Measurements from ENCODE around the gene MXRA7. TPM values are rescaled to one million over a fixed set of nuclear protein-coding genes. Genes with fewer than 3 reads are reported as not detected.
"Not testable (repeated sequence)": the region's sequence is repeated elsewhere in the genome, so short reads cannot be mapped to it uniquely, and the experiment has no call there.

MXRA7 gene
- total RNA-seq, 2 experiments from 2014 or later = 1.6 to 4.9 TPM

- intact Hi-C loops (cut with micrococcal nuclease; ENCODE audit: unreplicated experiment) = no loop called here
- no TSS peak for BruUV-seq (replicated peaks)
- ChIA-PET POLR2A (interaction anchor here (1.2 to 1.4 kb wide), 2 partner anchors 9 to 10 kb away, joined by 3 to 4 read pairs; no protein-coding TSS in a partner anchor), CTCF (ENCODE audit: unreplicated experiment) (no interaction called here)
- Histone ChIP-seq H4K20me1 (ENCODE audit: insufficient read depth, low read length) (peaks cover 4% of the 10 kb centered on the region; the same call in 1 of the 2 replicates), H3K79me2 (ENCODE audit: insufficient read depth, low read depth, low read length) (peaks cover 50% of the 10 kb centered on the region), H3K9me2 (ENCODE audit: insufficient read depth, low read length) (no peaks in the 10 kb centered on the region), H3K27ac (ENCODE audit: low read depth, low read length, poor library complexity, severe bottlenecking) (no peak overlapping the region), H3K9me3 (ENCODE audit: low read length) (no peaks in the 10 kb centered on the region), H3K36me3 (ENCODE audit: insufficient read depth, low read length) (peaks cover 67% of the 10 kb centered on the region), H3K4me1 (ENCODE audit: insufficient read depth, low read length, poor library complexity, severe bottlenecking) (peaks cover 16% of the 10 kb centered on the region), H2AFZ (ENCODE audit: low read length) (no peak overlapping the region), H3K4me2 (ENCODE audit: low read length) (no peak overlapping the region), H3K4me3 (ENCODE audit: low read depth, low read length, poor library complexity, severe bottlenecking) (no peak overlapping the region)
- no peak for TF ChIP-seq EZH2phosphoT487 (IDR thresholded peaks at IDR 0.05; ENCODE audit: borderline replicate concordance, low read depth, low read length)
- TF ChIP-seq CTCF (conservative IDR thresholded peaks at IDR 0.05; ENCODE audit: low read length) = no peak
- no peak for DNase-seq (ENCODE audit: low spot score)
Measured at GRCh38 chr17:76723812-76724211, 13.0 kb upstream of the MXRA7 start.

- peaks cover 41% of the 10 kb centered on the region for H3K79me2 ChIP-seq (ENCODE audit: insufficient read depth, low read depth, low read length)
- CTCF ChIA-PET (ENCODE audit: unreplicated experiment) = not testable (repeated sequence)
Measured at GRCh38 chr17:76722977-76723376, 12.2 kb upstream of the MXRA7 start.

GRCh38 chr17:76722279-76722678 lies 11.5 kb upstream of the MXRA7 start:
- no peak overlapping the region for H3K4me2 ChIP-seq (ENCODE audit: low read length)
- POLR2A ChIA-PET = interaction anchor here (0.5 to 0.6 kb wide), 3 partner anchors 24 to 51 kb away, joined by 3 read pairs; no protein-coding TSS in a partner anchor
- TF ChIP-seq CTCF (conservative IDR thresholded peaks at IDR 0.05; ENCODE audit: low read length) (no peak), EZH2phosphoT487 (IDR thresholded peaks at IDR 0.05; ENCODE audit: borderline replicate concordance, low read depth, low read length) (no peak)
- no peak overlapping the region for H3K27ac ChIP-seq (ENCODE audit: low read depth, low read length, poor library complexity, severe bottlenecking)
- CTCF ChIA-PET (ENCODE audit: unreplicated experiment) = no interaction called here
- no peaks in the 10 kb centered on the region for H3K9me2 ChIP-seq (ENCODE audit: insufficient read depth, low read length)
- DNase-seq (ENCODE audit: low spot score) = no peak
- H3K36me3 ChIP-seq (ENCODE audit: insufficient read depth, low read length) = peaks cover 81% of the 10 kb centered on the region
- peaks cover 1% of the 10 kb centered on the region; the same call in 1 of the 2 replicates for H4K20me1 ChIP-seq (ENCODE audit: insufficient read depth, low read length)
- peaks cover 34% of the 10 kb centered on the region for H3K79me2 ChIP-seq (ENCODE audit: insufficient read depth, low read depth, low read length)
- no peaks in the 10 kb centered on the region for H3K9me3 ChIP-seq (ENCODE audit: low read length)
- no TSS peak for BruUV-seq (replicated peaks)
- intact Hi-C loops (cut with micrococcal nuclease; ENCODE audit: unreplicated experiment) = no loop called here
- H3K4me3 ChIP-seq (ENCODE audit: low read depth, low read length, poor library complexity, severe bottlenecking) = no peak overlapping the region
- no peak overlapping the region for H2AFZ ChIP-seq (ENCODE audit: low read length)
- peaks cover 12% of the 10 kb centered on the region for H3K4me1 ChIP-seq (ENCODE audit: insufficient read depth, low read length, poor library complexity, severe bottlenecking)

More at GRCh38 chr17:76722977-76723376, 12.2 kb upstream of the MXRA7 start:
- BruUV-seq (replicated peaks); H3K4me2 ChIP-seq (ENCODE audit: low read length); H3K9me3 ChIP-seq (ENCODE audit: low read length); H3K4me3 ChIP-seq (ENCODE audit: low read depth, low read length, poor library complexity, severe bottlenecking); H4K20me1 ChIP-seq (ENCODE audit: insufficient read depth, low read length); DNase-seq (ENCODE audit: low spot score); H2AFZ ChIP-seq (ENCODE audit: low read length); intact Hi-C loops (cut with micrococcal nuclease; ENCODE audit: unreplicated experiment); H3K27ac ChIP-seq (ENCODE audit: low read depth, low read length, poor library complexity, severe bottlenecking); H3K9me2 ChIP-seq (ENCODE audit: insufficient read depth, low read length): not testable (repeated sequence)
- Histone ChIP-seq H3K36me3 (ENCODE audit: insufficient read depth, low read length) (peaks cover 76% of the 10 kb centered on the region), H3K4me1 (ENCODE audit: insufficient read depth, low read length, poor library complexity, severe bottlenecking) (peaks cover 12% of the 10 kb centered on the region)
- POLR2A ChIA-PET = interaction anchor here (0.7 kb wide), 1 partner anchor 42 kb away, joined by 3 read pairs; no protein-coding TSS in a partner anchor

Measured in OCI-LY7 (cell line).